Lung (tissue), 12 donors: ENCODE data around the gene LAMB4. TPM values are rescaled to one million over a fixed set of nuclear protein-coding genes. Genes with fewer than 3 reads are reported as not detected.

Experiments
- ATAC-seq: fragments of 200-7000 bp; cut with Tn5 transposase; one replicate; pipeline ENCODE4 v1.9.1; 2020; ENCODE audit warnings: moderate number of reproducible peaks; ENCODE audit not compliant: insufficient read depth, low FRiP score
- DNase-seq, 3 donors: peaks; one replicate each; pipeline ENCODE4 v3.0.0-alpha.2; 2013 to 2017
- H3K27ac ChIP-seq, 2 donors: one replicate each; pipeline ENCODE4 v1.5.1; 2013; ENCODE audit warnings: mild to moderate bottlenecking in 2 of 2, moderate library complexity in 2 of 2, control low read depth in 1 of 2, inconsistent platforms in 1 of 2, low read depth in 1 of 2, low read length in 1 of 2
- H3K27me3 ChIP-seq, 3 donors: one replicate each; pipeline ENCODE4 v1.5.1; 2013; ENCODE audit warnings: low read length in 2 of 3; ENCODE audit not compliant: control insufficient read depth in 3 of 3, insufficient read depth in 3 of 3
- H3K36me3 ChIP-seq, 4 donors: one replicate each; pipeline ENCODE4 v1.5.1; 2013; ENCODE audit warnings: low read length in 4 of 4, mild to moderate bottlenecking in 1 of 4, moderate library complexity in 1 of 4; ENCODE audit not compliant: control insufficient read depth in 4 of 4, insufficient read depth in 4 of 4
- H3K4me1 ChIP-seq, 5 donors: one replicate each; pipeline ENCODE4 v1.5.1; 2013; ENCODE audit warnings: low read length in 5 of 5, mild to moderate bottlenecking in 2 of 5, moderate library complexity in 1 of 5; ENCODE audit not compliant: control insufficient read depth in 5 of 5, insufficient read depth in 5 of 5
- H3K4me3 ChIP-seq: one replicate; pipeline ENCODE4 v1.5.1; 2013; ENCODE audit warnings: mild to moderate bottlenecking, control low read depth, moderate library complexity
- H3K9ac ChIP-seq, 2 donors: one replicate each; pipeline ENCODE4 v1.5.1; 2013; ENCODE audit warnings: low read length in 2 of 2, control low read depth in 1 of 2; ENCODE audit not compliant: insufficient read depth in 1 of 2
- H3K9me3 ChIP-seq, 4 donors: one replicate each; pipeline ENCODE4 v1.5.1; 2013; ENCODE audit warnings: low read length in 3 of 4, mild to moderate bottlenecking in 1 of 4, moderate library complexity in 1 of 4; ENCODE audit not compliant: control insufficient read depth in 4 of 4, insufficient read depth in 3 of 4
- WGBS, 2 donors: extraction: QIAGEN DNeasy Blood & Tissue Kit; methylation state at CpG; one replicate each; pipeline ENCODE4 v1.1.7; 2013; 5-methylcytosine and 5-hydroxymethylcytosine counted together
- polyA plus RNA-seq, 2 donors: library from polyadenylated mRNA; stranded (reverse); fragments of 200-250 nt; gene quantifications; one replicate each; pipeline ENCODE4 v1.2.1, GENCODE V29; 2013
- total RNA-seq, 2 donors: library from RNA; depleted of rRNA in 1 of 2; stranded (reverse); fragments of >200 nt in 1 of 2; gene quantifications; one replicate each; pipeline ENCODE4 v1.2.1, GENCODE V29; 2014 to 2021
- TF ChIP-seq, protein P1 (sequence below): IDR thresholded peaks from 2 replicates; pipeline ENCODE4 v1.5.1; 2012; ENCODE audit warnings: mild to moderate bottlenecking; ENCODE audit errors: control extremely low read depth, extremely low read depth
- donor health status: control.
- donor health status: control.
- donor health status: Bipolar disorder and iron deficiency.
- donor health status: healthy.
- donor health status: DM: yes; HTN: yes; CAD: no.

Gene LAMB4
- total and polyA plus RNA-seq, 4 donors: 0.06 to 0.63 (median 0.28) TPM

DNA sequence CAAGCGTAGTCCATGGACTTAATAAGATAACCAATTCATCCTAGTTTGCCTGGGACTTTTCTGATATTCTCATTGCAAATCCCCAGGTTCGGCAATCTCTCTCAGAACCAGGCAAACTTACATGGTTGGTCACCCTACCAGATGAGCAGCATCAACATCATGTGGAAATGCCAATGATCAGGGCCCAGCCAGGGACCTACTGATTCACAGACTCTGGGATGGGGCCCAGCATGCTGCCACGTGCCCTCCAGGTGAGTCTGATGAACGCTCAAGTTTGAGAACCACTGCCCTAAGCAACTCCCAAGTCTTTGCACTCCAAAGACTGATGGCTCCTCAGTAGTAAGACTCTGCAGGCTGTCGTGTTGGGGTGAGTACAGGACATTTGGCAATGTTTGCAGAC, 2.7 kb downstream of the LAMB4 start:
- Histone ChIP-seq H3K27me3 (no peaks in the 10 kb centered on the region), H3K9me3 (no peaks in the 10 kb centered on the region), H3K27ac (no peak overlapping the region), H3K9ac (no peak overlapping the region), H3K36me3 (no peaks in the 10 kb centered on the region), H3K4me1 (peaks cover 0 to 3% (median 0%) of the 10 kb centered on the region in 5 donors), H3K4me3 (no peak overlapping the region)
- DNase-seq (no peak), ATAC-seq (no peak)
- TF ChIP-seq, protein P1, sequence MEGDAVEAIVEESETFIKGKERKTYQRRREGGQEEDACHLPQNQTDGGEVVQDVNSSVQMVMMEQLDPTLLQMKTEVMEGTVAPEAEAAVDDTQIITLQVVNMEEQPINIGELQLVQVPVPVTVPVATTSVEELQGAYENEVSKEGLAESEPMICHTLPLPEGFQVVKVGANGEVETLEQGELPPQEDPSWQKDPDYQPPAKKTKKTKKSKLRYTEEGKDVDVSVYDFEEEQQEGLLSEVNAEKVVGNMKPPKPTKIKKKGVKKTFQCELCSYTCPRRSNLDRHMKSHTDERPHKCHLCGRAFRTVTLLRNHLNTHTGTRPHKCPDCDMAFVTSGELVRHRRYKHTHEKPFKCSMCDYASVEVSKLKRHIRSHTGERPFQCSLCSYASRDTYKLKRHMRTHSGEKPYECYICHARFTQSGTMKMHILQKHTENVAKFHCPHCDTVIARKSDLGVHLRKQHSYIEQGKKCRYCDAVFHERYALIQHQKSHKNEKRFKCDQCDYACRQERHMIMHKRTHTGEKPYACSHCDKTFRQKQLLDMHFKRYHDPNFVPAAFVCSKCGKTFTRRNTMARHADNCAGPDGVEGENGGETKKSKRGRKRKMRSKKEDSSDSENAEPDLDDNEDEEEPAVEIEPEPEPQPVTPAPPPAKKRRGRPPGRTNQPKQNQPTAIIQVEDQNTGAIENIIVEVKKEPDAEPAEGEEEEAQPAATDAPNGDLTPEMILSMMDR: no peak
- 90 to 93% methylated on average over 5 of the region's 5 CpGs for WGBS, 2 donors

DNA sequence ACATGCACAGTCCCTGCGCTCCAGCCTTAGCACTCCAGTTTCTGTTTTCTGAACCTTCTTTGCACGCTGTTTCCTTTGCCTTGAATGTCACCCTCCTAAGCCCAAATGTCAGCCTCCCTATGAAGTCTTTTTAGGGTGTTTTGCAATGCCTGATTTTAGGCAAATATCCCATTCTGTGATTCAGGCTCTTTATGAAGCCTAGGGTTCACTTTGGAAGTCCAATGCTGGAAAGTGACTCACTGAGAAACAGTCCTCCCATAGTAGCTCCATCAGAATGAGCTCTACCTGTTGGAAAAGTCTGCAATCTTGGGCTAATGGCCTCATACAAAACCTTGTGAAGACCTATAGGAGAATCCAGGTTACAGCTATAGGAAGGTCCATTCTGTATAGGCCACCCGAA, 5.3 kb downstream of the LAMB4 start:
- 91 to 95% methylated on average over 3 of the region's 3 CpGs for WGBS, 2 donors

DNA sequence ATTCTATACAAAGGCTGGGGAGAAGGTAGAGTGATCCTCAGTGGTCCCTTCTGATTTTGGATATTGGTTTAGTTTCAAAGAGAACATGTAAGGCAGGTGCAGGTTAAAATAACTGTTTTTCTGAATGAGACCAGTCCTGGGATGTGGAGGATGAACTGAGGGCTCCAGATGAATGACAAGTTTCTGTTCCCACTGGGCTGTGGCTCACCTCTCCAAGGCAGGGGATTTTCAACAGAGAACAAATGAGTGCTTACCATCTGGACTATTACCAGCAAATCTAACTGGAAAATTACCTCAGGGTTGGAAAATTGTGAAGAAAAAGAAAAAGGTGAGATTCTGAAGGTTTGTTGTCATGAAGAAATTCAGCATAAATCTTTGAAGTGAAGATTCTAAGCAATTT, 8.0 kb downstream of the LAMB4 start:
- no peaks in the 10 kb centered on the region for H3K9me3 ChIP-seq
- H3K4me1 ChIP-seq: peaks cover 0 to 12% (median 0%) of the 10 kb centered on the region in 5 donors
- no peak overlapping the region for H3K4me3 ChIP-seq
- H3K27ac ChIP-seq: no peak overlapping the region
- no peaks in the 10 kb centered on the region for H3K36me3 ChIP-seq
- ATAC-seq (no peak), DNase-seq (no peak)
- TF ChIP-seq, protein P1: no peak
- H3K27me3 ChIP-seq: no peaks in the 10 kb centered on the region
- H3K9ac ChIP-seq: no peak overlapping the region

More for the DNA sequence above, 5.3 kb downstream of the LAMB4 start:
- H3K9ac ChIP-seq: no peak overlapping the region
- H3K4me1 ChIP-seq: peaks cover 0 to 12% (median 0%) of the 10 kb centered on the region in 5 donors
- TF ChIP-seq, protein P1: no peak
- no peak overlapping the region for H3K27ac ChIP-seq
- no peak for DNase-seq
- no peaks in the 10 kb centered on the region for H3K9me3 ChIP-seq
- H3K27me3 ChIP-seq: no peaks in the 10 kb centered on the region
- no peak for ATAC-seq
- no peaks in the 10 kb centered on the region for H3K36me3 ChIP-seq
- H3K4me3 ChIP-seq: no peak overlapping the region

DNA sequence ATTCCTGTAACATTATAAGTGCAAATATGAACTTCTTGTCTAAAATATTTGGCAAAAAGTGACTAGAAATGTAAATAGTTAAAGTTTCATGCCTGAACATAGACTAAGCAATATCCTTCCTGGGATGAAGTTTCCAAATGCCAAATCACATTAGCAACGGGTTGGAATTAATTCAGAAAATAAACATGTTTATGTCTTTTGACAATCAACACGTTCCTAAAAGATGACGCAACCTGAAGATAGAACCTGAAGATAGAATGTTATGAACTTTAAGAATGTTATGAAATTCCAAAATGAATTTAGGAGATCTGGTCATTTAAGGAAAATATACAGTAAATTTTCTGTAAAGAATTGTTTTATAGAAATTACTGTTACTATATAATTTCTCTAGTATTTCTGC, 9.2 kb downstream of the LAMB4 start:
- H3K27ac ChIP-seq: no peak overlapping the region
- no peaks in the 10 kb centered on the region for H3K36me3 ChIP-seq
- H3K9me3 ChIP-seq: no peaks in the 10 kb centered on the region
- WGBS, 2 donors: 53 to 55% methylated on average over 3 of the region's 3 CpGs
- ATAC-seq (no peak), DNase-seq (peak in 2 of 3 donors; percentile 38 to 61)
- TF ChIP-seq, protein P1: no peak
- H3K9ac ChIP-seq: no peak overlapping the region
- no peak overlapping the region for H3K4me3 ChIP-seq
- H3K4me1 ChIP-seq: peaks cover 0 to 12% (median 0%) of the 10 kb centered on the region in 5 donors
- H3K27me3 ChIP-seq: no peaks in the 10 kb centered on the region
